ENCODE data around the gene CMTM7. TPM values are rescaled to one million over a fixed set of nuclear protein-coding genes. Genes with fewer than 3 reads are reported as not detected.

CMTM7 gene, protein sequence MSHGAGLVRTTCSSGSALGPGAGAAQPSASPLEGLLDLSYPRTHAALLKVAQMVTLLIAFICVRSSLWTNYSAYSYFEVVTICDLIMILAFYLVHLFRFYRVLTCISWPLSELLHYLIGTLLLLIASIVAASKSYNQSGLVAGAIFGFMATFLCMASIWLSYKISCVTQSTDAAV
- polyA plus RNA-seq (ENCODE audit: insufficient read length in 4 of 4), result 10 to 100 TPM; 47.6 to 52.8 (median 48.4) TPM

DNA sequence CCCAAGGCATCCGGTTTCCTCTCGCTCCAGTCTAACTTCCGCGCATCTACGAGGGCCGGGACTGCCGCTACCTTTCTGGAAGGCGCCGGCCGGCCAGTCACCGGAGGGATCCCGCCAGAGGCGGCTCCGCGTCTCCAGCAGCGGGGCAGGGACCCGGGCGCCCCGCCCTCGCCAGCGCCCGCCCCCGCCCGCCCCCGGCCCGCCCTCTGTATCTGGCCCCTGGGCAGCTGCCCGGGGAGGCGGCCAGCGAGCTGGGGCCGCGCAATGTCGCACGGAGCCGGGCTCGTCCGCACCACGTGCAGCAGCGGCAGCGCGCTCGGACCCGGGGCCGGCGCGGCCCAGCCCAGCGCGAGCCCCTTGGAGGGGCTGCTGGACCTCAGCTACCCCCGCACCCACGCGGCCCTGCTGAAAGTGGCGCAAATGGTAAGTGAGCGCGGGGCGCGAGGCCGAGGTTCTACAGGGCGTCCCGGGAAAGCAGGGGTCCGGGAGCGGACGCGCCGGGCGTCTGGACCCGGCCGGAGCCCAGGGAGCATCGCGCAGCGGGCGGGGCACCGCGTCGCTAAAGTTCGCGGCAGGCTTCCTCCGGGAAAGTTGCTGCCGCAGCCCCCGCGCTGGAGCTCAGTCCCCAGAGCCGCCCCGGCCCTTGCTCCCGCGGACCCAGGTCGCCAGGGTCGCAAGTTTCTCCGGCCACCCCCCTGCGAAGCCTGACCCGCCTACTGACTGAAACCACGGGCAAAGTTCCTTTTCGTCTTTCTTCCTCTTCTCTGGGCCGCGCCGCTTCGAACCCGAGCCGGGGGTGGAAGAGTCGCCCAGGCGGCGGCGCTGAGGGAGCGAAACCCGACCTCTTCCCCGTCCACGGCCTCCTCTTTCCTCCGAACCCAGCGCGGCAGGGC lies at the start of gene CMTM7:
Gene CMTM7 (plus strand): TSS at position 211 of the 893 bp plus-strand sequence. CDS start 54 bp downstream, at position 265.
- DNase-seq (ENCODE audit: low read depth in 4 of 4, low spot score in 3 of 4), result peak in 2 of 4 donors; percentile 38 to 48

DNA sequence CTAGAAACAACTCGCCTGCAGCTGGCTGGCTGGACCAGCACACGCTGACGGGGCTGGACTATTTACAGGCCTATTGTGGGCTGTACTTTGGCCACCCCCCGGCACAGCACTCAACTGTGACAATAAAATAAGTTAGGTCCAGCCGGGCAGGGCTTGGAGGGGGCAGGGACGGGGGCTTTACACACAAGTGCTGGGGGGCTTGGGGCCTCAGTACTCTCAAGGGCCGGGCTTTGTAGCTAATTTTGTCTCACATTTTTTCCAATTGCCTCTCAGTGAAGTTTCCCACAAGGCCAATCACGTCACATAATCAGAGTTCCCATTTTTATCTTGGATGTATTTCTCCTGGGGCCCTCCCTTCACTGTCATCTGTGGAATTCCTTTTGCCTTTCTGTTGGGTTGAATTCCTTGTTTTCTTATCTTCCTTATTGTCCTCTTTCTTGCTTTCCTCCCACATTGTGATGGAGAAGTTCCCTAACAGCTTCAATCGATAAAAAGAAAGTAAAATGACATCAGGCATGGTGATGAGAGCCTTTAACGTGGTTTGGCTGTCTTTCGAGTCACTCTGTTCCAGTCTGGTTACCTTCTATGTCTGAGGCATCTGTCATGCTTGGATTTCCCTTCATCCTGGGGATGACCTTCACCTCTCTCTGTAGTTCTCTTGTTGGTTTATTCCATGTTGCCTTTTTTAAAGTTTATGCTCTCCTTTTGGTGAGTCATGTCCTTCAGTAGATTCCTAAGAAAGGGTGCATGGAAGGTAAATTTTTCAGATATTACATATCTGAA lies 44.1 kb upstream of the CMTM7 start:
- DNase-seq (ENCODE audit: low read depth in 4 of 4, low spot score in 3 of 4), result no peak

DNA sequence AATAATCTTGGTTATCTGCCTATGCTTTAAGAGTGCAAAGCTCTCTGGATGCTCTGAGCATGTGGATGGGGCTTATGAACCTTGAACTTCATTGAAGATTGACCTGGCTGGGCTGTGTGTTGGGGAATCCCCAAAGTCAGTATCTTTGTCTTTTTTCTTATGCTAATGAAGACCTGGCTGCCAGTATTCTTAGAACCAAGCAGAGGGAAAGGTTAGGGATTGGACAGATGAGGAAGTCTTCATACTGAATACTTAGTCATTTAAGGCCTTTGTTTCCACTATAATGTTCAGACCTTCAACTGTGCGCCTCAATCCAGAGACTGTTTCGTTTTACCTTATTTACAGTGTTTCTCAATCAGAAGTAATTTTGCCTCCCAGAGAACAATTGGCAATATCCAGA lies 42.5 kb upstream of the CMTM7 start:
- no peak for DNase-seq (ENCODE audit: low read depth in 4 of 4, low spot score in 3 of 4)

DNA sequence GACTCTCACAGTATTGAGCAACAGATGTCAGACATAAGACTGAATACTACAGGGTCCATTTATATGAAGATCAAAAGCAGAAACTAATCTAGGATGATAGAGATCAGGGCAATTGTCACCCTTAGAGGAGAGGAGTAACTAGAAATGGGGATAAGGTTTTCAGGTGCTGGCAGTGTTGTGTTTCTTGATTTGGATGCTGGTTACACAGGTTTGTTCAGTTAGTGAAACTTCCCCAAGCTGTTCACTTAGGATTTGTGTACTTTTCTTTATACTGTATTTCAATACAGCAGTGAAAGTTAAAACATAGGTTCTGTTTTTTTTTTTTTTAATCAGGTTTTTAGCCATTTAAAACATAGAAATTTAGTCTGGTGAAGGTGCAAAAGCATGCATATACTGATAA lies 39.1 kb upstream of the CMTM7 start:
- DNase-seq (ENCODE audit: low read depth in 4 of 4, low spot score in 3 of 4), result no peak

DNA sequence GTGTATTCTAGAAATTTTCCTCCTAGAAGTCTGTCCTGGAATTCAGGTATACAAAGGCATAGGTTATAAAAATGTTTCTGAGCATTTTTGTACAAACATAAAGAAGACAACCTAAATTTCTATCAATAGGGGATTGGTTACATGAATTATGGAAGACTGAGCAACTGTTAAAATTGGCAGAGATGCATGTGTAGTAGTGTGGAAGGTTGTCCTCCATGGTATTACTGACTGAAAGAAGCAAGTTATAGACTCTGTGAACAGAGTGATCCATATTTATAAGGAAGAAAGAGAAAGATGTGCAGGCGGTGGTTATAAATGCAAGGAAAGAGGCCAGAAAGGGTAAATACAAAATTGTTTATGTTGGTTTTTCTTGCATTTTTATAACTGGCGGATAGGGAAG lies 38.3 kb upstream of the CMTM7 start:
- DNase-seq (ENCODE audit: low read depth in 4 of 4, low spot score in 3 of 4), result no peak

DNA sequence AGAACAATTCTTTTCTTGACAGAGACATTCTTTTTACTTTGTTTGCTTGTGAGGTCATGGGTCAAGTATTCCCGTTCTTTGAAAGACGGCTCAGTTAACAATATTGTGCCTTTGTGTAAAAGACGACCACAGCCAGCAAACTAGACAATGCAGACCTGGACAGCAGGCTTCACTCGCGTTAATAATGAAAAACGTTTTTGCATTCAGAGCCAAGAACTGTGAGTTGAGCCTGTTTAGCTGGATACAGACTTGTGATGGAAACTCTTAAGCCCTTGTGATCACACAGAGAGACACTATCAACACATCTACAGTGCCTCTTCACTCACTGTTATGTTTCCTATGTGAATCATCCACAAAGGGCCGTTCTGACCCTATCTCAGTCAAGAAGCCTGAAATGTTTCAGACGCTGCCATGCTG lies 37.3 kb upstream of the CMTM7 start:
- no peak for DNase-seq (ENCODE audit: low read depth in 4 of 4, low spot score in 3 of 4)

DNA sequence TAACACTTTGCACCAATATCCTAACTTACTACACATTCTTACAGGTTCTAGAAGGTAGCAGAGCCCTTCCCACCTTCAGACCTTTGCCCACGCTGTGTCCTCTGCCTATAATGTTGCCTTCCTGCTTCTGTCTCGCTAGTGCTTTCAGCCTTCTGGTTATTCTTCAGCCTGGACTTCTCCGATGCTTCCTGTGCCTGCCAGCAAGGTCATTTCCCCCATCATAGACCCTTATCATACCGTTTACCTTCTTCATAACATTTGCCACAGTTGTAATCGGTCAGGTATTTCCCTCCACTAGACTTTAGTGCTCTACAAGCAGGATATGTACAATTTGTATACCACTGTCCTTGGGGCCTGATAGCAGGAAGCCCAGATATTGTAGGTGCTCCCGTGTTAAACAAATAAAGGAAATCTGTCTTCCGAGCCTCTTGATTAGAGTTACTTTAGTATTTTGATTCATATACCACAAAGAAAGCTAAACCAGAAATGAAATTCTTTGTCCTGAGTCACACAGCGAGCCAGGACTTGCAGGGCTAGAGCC lies 35.8 kb upstream of the CMTM7 start:
- DNase-seq (ENCODE audit: low read depth in 4 of 4, low spot score in 3 of 4), result no peak

DNA sequence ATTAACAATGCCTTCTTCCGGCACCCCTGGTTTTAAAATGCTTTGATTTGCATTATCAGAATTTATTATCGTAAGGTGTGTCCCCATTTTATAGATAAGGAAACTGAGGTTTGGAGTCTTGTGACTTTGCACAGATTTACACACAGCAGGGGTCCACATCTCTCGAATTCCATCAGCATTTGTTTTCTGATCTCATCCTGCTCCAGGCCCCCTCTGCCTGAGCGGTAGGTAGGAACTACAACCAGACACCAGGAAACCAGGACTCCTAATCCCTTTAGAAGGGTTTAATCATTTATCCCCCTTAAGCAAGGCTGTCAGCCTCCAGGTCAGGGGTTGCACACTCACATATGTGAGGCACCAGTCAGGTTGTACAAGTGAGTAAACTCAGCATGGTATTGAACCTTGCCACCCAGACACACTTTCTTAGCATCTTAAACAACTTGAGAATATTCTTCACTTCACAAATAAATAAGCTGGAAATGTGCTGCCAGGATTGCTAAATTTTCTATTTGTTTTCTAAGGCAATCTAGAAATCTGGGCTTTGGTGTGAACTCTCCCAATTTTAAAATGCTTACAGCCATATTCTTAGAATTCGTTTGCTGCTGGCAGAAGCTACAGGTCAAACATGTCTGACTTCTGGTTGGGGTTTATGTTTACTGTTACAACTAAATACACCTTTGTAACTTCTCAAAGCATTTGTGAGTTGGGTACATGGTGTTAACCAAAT lies 31.7 kb upstream of the CMTM7 start:
- DNase-seq (ENCODE audit: low read depth in 4 of 4, low spot score in 3 of 4), result no peak

DNA sequence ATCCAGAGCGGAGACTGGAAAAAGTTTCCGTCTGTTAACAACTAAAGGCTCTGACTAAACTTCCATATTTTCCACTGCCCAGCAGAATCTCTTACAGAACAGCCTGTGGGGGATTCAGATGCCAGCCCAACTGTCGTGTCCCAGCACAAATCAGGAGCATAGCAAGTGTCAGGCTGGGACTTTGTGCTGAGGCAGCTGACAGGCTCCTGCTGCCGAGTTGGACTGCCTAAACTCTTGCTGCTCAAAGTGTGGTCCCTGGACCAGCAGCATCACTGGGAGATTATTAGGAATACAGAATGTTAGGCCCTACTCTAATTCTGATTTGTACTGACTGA lies 31.2 kb upstream of the CMTM7 start:
- no peak for DNase-seq (ENCODE audit: low read depth in 4 of 4, low spot score in 3 of 4)

- DNase-seq (ENCODE audit: low read depth in 4 of 4, low spot score in 3 of 4), result no peak
These were observed 24.8 kb upstream of the CMTM7 start for GRCh38 chr3:32366638-32367397.

- no peak for DNase-seq (ENCODE audit: low read depth in 4 of 4, low spot score in 3 of 4)
These were observed 24.2 kb upstream of the CMTM7 start for GRCh38 chr3:32367442-32367841.

- DNase-seq (ENCODE audit: low read depth in 4 of 4, low spot score in 3 of 4), result no peak
These were observed 20.0 kb upstream of the CMTM7 start for GRCh38 chr3:32371461-32372212.

DNA sequence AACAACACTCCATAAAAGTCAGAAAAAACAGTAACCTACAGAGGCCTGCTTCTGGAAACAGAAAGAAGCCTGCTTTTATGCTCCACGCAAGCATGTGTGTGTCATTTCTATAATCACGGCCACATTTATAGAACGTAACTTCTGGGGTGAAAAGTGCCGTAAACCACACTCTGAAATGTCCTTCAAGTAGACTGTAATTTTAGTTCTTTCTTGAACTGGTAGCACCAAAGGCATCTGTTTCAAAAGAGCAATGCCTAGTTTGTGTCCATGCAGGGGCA lies 19.5 kb upstream of the CMTM7 start:
- no peak for DNase-seq (ENCODE audit: low read depth in 4 of 4, low spot score in 3 of 4)

GRCh38 chr3:32373276-32373675 lies 18.4 kb upstream of the CMTM7 start:
- no peak for DNase-seq (ENCODE audit: low read depth in 4 of 4, low spot score in 3 of 4)

GRCh38 chr3:32373844-32374243 lies 17.8 kb upstream of the CMTM7 start:
- no peak for DNase-seq (ENCODE audit: low read depth in 4 of 4, low spot score in 3 of 4)

DNA sequence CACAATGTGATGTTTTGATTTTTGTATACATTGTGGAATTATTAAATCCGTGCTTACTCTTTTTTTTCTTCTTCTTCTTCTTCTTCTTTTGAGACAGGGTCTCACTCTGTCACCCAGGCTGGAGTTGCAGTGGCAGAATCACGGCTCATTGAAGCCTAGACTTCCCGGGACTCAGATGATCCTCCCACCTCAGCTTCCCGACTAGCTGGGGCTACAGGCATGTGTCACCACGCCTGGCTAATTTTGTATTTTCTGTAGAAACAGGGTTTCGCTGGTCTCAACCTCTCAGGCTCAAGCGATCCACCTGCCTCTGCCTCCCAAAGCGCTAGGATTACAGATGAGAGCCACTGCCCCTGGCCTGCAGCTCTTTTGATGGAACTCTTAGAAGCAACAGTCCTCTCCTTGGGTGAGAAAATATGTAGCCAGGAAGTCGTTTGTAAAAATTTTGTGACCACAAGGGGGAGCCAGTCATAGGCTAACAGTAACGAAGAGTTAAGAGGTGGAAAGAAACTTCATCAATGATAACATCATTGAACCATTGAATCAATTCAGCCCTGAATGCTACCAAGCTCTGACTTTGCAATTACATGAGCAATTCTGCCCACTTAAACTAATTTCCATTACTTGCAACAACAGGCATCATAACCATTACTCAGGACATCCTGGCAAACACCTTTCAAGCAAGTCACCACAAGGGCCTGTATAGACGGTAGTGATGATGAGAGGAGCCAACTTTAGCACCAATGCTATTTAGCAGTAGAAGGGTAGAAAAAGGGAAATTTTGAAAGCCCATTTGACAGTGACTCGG lies 16.7 kb upstream of the CMTM7 start:
- peak; percentile 60 to 78 (median 70) for DNase-seq (ENCODE audit: low read depth in 4 of 4, low spot score in 3 of 4)

DNA sequence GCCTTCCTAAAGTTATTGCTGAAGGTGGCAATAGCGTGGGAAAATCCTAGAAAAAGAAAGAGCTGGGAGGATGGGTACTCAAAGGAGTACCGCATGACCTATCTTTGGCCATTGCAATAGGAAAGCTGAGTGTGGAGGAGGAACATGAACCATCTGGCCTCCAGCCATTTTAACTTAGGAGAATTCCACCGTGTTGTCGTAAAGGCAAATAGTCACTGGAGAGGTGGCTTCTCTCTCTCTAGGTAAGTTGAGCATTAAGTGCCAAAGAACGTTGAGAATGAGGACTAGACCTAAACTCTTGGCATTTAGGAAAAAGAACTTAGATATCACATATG lies 16.1 kb upstream of the CMTM7 start:
- no peak for DNase-seq (ENCODE audit: low read depth in 4 of 4, low spot score in 3 of 4)

- no peak for DNase-seq (ENCODE audit: low read depth in 4 of 4, low spot score in 3 of 4)
These were observed 15.5 kb upstream of the CMTM7 start for GRCh38 chr3:32376115-32376514.
